GM21447 (cell line): ENCODE results near the gene PIN1.

ENCODE experiments used
- ATAC-seq: cut with Tn5 transposase; IDR thresholded peaks from one replicate; pipeline ENCODE4 v1.9.1; 2021; ENCODE audit not compliant: unreplicated experiment

Gene PIN1

DNA sequence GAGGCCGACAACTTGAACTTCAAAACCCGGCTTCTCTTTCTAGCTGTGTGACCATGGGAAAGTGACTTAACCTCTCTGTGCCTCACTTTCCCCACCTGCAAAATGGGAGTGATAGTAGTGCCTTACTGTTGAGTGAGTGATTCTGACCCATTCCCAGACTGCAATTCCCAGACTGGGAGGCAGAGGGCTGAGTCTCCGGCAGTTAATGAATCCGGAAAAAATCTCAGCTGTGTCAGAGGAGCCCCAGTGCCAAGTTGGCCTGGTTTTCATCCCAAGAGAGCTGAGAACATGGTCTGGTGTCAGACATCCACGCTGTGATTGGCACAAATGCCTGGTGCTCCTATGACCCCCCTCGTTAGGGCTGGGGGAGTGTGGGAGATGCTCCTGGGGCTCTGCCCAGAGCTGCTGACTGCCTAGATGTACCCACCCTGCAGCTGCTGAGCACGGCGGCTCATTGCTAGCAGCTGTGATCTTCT is 50.0 kb downstream of the PIN1 start:
- ATAC-seq: no peak

DNA sequence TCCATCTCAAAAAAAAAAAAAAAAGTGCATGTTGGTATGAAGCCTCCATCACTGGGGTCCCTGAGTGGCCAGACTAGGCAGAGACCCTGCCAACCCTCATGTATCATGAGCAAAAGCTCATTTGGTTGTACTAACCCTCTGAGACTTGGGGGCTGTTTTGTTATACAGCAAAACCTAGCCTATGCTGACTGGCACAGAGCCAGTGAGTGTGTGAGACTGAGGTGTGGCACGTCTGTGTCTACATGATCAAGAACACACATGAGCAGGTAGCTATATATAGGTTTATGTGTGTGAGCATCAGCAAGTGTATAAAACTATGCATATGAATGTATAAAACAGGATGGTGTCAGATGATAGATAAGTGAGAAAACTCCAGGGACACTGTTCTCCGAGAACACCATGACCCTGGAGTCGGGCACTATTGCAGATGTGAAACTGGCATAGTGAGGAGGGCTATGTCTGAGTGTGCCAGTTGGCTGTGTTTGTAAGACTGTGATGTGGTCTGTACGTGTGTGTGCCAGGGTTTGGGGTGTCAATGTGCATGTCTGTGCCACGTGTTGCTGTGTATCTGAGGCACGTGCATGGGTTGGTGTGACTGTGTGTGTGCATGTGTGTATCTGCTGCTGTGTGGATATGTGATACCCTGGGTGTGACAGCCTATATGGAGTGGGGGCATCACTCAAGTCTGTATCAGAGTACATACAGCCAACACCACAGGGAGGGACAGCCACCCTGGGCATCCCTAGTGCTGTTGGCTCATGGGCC is 56.7 kb downstream of the PIN1 start:
- ATAC-seq: no peak
